ENCODE data around the gene MED25.

DNA sequence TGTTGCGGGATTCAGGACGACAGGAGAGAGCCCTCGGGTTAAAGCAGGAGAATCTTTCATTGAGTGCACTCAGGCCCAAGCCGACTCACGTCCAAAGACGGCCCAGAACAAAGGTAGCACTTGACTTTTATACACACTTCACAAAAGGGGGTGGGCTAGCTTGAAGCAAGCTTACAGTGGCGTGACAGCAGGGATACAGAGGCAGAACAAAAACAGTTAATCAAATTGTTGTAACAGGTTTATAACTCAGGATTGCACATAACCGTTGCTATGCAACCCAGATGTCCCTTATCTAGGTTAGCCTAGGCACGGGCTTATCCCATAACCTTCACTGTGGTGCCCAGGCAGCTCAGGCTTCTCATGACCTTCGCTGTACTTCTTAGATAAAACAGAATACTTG is 2.0 kb downstream of the MED25 start:
- TF ChIP-seq SUZ12 (IDR thresholded peaks at IDR 0.05) (no peak), BHLHE40 (IDR thresholded peaks at IDR 0.05; ENCODE audit: borderline replicate concordance) (no peak), FOXM1 (IDR thresholded peaks at IDR 0.05; ENCODE audit: borderline replicate concordance) (no peak), ELF4 (IDR thresholded peaks at IDR 0.05) (no peak), TARDBP (IDR thresholded peaks at IDR 0.05) (no peak), SP1 (IDR thresholded peaks at IDR 0.05) (no peak), HDGF (IDR thresholded peaks at IDR 0.05; ENCODE audit: borderline replicate concordance) (no peak), ZNF384 (IDR thresholded peaks at IDR 0.05) (no peak), ARNT (IDR thresholded peaks at IDR 0.05) (no peak)
- TF ChIP-seq, protein P1, sequence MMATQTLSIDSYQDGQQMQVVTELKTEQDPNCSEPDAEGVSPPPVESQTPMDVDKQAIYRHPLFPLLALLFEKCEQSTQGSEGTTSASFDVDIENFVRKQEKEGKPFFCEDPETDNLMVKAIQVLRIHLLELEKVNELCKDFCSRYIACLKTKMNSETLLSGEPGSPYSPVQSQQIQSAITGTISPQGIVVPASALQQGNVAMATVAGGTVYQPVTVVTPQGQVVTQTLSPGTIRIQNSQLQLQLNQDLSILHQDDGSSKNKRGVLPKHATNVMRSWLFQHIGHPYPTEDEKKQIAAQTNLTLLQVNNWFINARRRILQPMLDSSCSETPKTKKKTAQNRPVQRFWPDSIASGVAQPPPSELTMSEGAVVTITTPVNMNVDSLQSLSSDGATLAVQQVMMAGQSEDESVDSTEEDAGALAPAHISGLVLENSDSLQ (IDR thresholded peaks at IDR 0.05), result peak; percentile 58
